HL-60 (cell line): ENCODE data around the gene OBSL1.

Source experiments
- DNase-seq, 2 experiments: peaks; one replicate each; pipeline ENCODE4 v3.0.0-alpha.2; 2010 to 2020; ENCODE audit warnings: low read depth in 1 of 2, low spot score in 1 of 2
- H3K27ac ChIP-seq: fragments of 250-450 bp; sonication (Bioruptor Pico); replicated peaks from 2 replicates; pipeline ENCODE4 v1.5.1; 2020; ENCODE audit warnings: mild to moderate bottlenecking, moderate library complexity
- H3K27me3 ChIP-seq: fragments of 250-450 bp; sonication (Bioruptor Pico); 2 replicates; pipeline ENCODE4 v1.5.1; 2021; ENCODE audit warnings: mild to moderate bottlenecking, moderate library complexity; ENCODE audit not compliant: insufficient read depth, poor library complexity, severe bottlenecking
- H3K4me3 ChIP-seq: replicated peaks from 2 replicates; pipeline ENCODE4 v1.5.1; 2011; ENCODE audit warnings: mild to moderate bottlenecking, control low read depth, low read length; ENCODE audit not compliant: insufficient read depth
- CTCF ChIP-seq: IDR thresholded peaks from one replicate; pipeline ENCODE4 v1.5.1; 2011; ENCODE audit warnings: low read length, control low read depth, inconsistent platforms; ENCODE audit not compliant: insufficient read depth
- GABPA ChIP-seq: IDR thresholded peaks from 2 replicates; pipeline ENCODE4 v1.6.1; 2012; ENCODE audit warnings: low read depth
- POLR2AphosphoS5 ChIP-seq: IDR thresholded peaks from 2 replicates; pipeline ENCODE4 v1.6.1; 2012; ENCODE audit warnings: low read depth
- SPI1 ChIP-seq: IDR thresholded peaks from 2 replicates; pipeline ENCODE4 v1.6.1; 2012; ENCODE audit warnings: low read depth, mild to moderate bottlenecking, borderline replicate concordance
- TF ChIP-seq, protein P1 (sequence below): IDR thresholded peaks from 2 replicates; pipeline ENCODE4 v1.6.1; 2012; ENCODE audit warnings: low read depth; ENCODE audit not compliant: insufficient replicate concordance

The OBSL1 gene

DNA sequence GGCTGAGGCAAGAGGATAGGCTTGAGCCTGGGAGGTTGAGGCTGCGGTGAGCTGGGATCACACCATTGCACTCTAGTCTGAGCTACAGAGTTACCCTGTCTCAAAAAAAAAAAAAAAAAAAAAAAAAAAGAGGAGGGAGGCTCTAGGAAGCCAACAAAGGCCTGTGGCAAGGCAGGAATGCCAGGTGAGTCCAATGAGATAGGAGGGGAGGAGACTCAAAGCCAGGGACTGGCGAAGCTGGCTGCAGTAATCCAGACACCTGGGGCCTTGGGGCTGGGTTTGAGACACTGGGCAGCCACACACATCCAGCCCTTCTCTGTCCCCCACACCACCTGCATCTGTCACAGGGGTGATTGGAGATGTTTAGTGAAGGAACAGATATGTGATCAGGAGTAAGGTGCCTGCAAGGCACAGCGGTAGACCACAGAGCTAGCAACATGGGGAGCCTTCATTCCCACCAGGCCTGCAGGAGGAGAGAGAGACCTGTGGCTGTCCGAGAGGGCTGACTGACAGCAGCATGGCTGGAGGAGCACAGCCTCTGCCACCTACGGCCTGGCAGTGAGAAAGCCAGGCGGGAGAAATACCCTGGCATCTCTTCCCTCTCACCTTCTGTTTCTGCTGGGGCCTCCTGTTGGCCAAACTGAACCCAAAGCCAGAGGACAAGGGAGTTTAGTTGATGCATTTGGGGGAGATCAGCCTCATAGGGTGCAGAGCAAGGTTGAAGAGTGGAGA is 37.2 kb downstream of the OBSL1 start:
- DNase-seq, result no peak
- H3K27me3 ChIP-seq, result peaks cover 28% of the 10 kb centered on the region
- H3K27ac ChIP-seq, result no peak overlapping the region
- no peak overlapping the region for H3K4me3 ChIP-seq
- no peak for TF ChIP-seq POLR2AphosphoS5
- TF ChIP-seq, protein P1, sequence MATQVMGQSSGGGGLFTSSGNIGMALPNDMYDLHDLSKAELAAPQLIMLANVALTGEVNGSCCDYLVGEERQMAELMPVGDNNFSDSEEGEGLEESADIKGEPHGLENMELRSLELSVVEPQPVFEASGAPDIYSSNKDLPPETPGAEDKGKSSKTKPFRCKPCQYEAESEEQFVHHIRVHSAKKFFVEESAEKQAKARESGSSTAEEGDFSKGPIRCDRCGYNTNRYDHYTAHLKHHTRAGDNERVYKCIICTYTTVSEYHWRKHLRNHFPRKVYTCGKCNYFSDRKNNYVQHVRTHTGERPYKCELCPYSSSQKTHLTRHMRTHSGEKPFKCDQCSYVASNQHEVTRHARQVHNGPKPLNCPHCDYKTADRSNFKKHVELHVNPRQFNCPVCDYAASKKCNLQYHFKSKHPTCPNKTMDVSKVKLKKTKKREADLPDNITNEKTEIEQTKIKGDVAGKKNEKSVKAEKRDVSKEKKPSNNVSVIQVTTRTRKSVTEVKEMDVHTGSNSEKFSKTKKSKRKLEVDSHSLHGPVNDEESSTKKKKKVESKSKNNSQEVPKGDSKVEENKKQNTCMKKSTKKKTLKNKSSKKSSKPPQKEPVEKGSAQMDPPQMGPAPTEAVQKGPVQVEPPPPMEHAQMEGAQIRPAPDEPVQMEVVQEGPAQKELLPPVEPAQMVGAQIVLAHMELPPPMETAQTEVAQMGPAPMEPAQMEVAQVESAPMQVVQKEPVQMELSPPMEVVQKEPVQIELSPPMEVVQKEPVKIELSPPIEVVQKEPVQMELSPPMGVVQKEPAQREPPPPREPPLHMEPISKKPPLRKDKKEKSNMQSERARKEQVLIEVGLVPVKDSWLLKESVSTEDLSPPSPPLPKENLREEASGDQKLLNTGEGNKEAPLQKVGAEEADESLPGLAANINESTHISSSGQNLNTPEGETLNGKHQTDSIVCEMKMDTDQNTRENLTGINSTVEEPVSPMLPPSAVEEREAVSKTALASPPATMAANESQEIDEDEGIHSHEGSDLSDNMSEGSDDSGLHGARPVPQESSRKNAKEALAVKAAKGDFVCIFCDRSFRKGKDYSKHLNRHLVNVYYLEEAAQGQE, result no peak
- TF ChIP-seq CTCF, result no peak
- TF ChIP-seq GABPA, result no peak

DNA sequence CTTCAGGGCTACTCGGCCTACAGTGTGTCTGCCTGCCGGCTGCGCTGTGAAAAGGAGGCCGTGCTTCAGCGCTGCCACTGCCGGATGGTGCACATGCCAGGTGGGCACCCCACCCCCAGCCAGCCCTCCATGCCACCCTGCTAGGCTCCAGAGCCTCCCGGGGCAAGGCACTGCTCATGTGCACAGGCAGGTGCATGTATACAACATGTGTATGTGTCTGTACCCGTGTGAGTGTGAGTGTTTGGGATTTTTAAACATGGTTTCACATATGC is 39.0 kb downstream of the OBSL1 start:
- no peak for TF ChIP-seq SPI1
- TF ChIP-seq, protein P1, result no peak
- no peak for TF ChIP-seq GABPA
- TF ChIP-seq POLR2AphosphoS5, result no peak
- TF ChIP-seq CTCF, result no peak
- H3K27ac ChIP-seq, result no peak overlapping the region
- H3K27me3 ChIP-seq, result peaks cover 44% of the 10 kb centered on the region
- H3K4me3 ChIP-seq, result no peak overlapping the region
- DNase-seq, result no peak

GRCh38 chr2:219531639-219532377 is 39.5 kb downstream of the OBSL1 start:
- TF ChIP-seq SPI1 (no peak), GABPA (no peak), POLR2AphosphoS5 (no peak), CTCF (no peak)
- TF ChIP-seq, protein P1, result no peak
- no peak for DNase-seq
- no peak overlapping the region for H3K27ac ChIP-seq
- H3K4me3 ChIP-seq, result no peak overlapping the region
- peaks cover 44% of the 10 kb centered on the region for H3K27me3 ChIP-seq
